Fibroblast of skin of right quadriceps (primary cell): ENCODE results near the gene HEPACAM.

Source experiments
- DNase-seq: peaks from one replicate; pipeline ENCODE4 v3.0.0-alpha.2; 2013

HEPACAM gene

GRCh38 chr11:124898263-124898680, 37.6 kb downstream of the HEPACAM start:
- DNase-seq, result peak; percentile 93

GRCh38 chr11:124897674-124898262, 38.1 kb downstream of the HEPACAM start, which contains the start of gene ROBO4:
Gene ROBO4, minus strand, starts transcription at chr11:124897865. Its CDS starts 70 bp downstream, at chr11:124897795.
- no peak for DNase-seq

GRCh38 chr11:124896821-124897391, 38.9 kb downstream of the HEPACAM start:
- DNase-seq, result no peak

- DNase-seq, result no peak
Measured at GRCh38 chr11:124896071-124896750, 39.6 kb downstream of the HEPACAM start.

- DNase-seq, result no peak
Measured at GRCh38 chr11:124895471-124895971, 40.3 kb downstream of the HEPACAM start.

- no peak for DNase-seq
Measured at GRCh38 chr11:124894606-124895430, 41.0 kb downstream of the HEPACAM start.

- no peak for DNase-seq
Measured at GRCh38 chr11:124893781-124894401, 42.0 kb downstream of the HEPACAM start.

- no peak for DNase-seq
Measured at GRCh38 chr11:124892750-124893454, 42.9 kb downstream of the HEPACAM start.

GRCh38 chr11:124892146-124892545, 43.7 kb downstream of the HEPACAM start:
- no peak for DNase-seq

- DNase-seq, result no peak
Measured at GRCh38 chr11:124891373-124891861, 44.4 kb downstream of the HEPACAM start.

- DNase-seq, result no peak
Measured at GRCh38 chr11:124890683-124891372, 45.0 kb downstream of the HEPACAM start.

GRCh38 chr11:124890151-124890550, 45.7 kb downstream of the HEPACAM start:
- DNase-seq, result no peak

- no peak for DNase-seq
Measured at GRCh38 chr11:124889191-124890091, 46.4 kb downstream of the HEPACAM start.

GRCh38 chr11:124887667-124888013, 48.2 kb downstream of the HEPACAM start:
- no peak for DNase-seq

- no peak for DNase-seq
Measured at GRCh38 chr11:124886978-124887666, 48.7 kb downstream of the HEPACAM start.

GRCh38 chr11:124886476-124886875, 49.4 kb downstream of the HEPACAM start:
- DNase-seq, result no peak

GRCh38 chr11:124884869-124885479, 50.9 kb downstream of the HEPACAM start:
- no peak for DNase-seq

GRCh38 chr11:124884340-124884739, 51.5 kb downstream of the HEPACAM start:
- DNase-seq, result no peak
